Fibroblast of upper back skin (primary cell): ENCODE measurements around the gene IGFALS.
A peak's percentile ranks its signal among the peaks of the same experiment; 100 is the strongest.

Experiments used
- DNase-seq: peaks from one replicate; pipeline ENCODE4 v3.0.0-alpha.2; 2013

The IGFALS gene

GRCh38 chr16:1788095-1788707 is 5.3 kb downstream of the IGFALS start:
- no peak for DNase-seq

GRCh38 chr16:1787322-1788094 is 6.0 kb downstream of the IGFALS start:
- no peak for DNase-seq

- DNase-seq = no peak
Measured at GRCh38 chr16:1787056-1787321, 6.5 kb downstream of the IGFALS start.

GRCh38 chr16:1786242-1787055 is 7.1 kb downstream of the IGFALS start:
- no peak for DNase-seq

GRCh38 chr16:1785846-1786170 is 7.7 kb downstream of the IGFALS start:
- no peak for DNase-seq

GRCh38 chr16:1784977-1785845 is 8.3 kb downstream of the IGFALS start:
- no peak for DNase-seq

- peak; percentile 100 for DNase-seq
Measured at GRCh38 chr16:1782408-1783264, 10.9 kb downstream of the IGFALS start, which contains the start of the genes NUBP2 and SPSB3. NUBP2 (plus strand) TSS chr16:1782960; CDS start chr16:1783021, 61 bp downstream. SPSB3 (minus strand) TSS chr16:1782571; CDS start chr16:1781483, 1,088 bp downstream.

GRCh38 chr16:1781758-1782407 is 11.6 kb downstream of the IGFALS start:
- DNase-seq = no peak

- DNase-seq = no peak
Measured at GRCh38 chr16:1781254-1781653, 12.3 kb downstream of the IGFALS start.

- no peak for DNase-seq
Measured at GRCh38 chr16:1780677-1781072, 12.8 kb downstream of the IGFALS start.

- DNase-seq = no peak
Measured at GRCh38 chr16:1779741-1780676, 13.5 kb downstream of the IGFALS start.

GRCh38 chr16:1779234-1779701 is 14.2 kb downstream of the IGFALS start:
- no peak for DNase-seq

GRCh38 chr16:1778200-1779179 is 15.0 kb downstream of the IGFALS start:
- no peak for DNase-seq

GRCh38 chr16:1777375-1778199 is 15.9 kb downstream of the IGFALS start:
- no peak for DNase-seq

- DNase-seq = no peak
Measured at GRCh38 chr16:1776991-1777374, 16.5 kb downstream of the IGFALS start.

- DNase-seq = no peak
Measured at GRCh38 chr16:1776672-1776955, 16.9 kb downstream of the IGFALS start.

- no peak for DNase-seq
Measured at GRCh38 chr16:1775846-1776671, 17.4 kb downstream of the IGFALS start.
